Measurements from ENCODE around the gene SYDE2.
A peak's percentile ranks its signal among the peaks of the same experiment; 100 is the strongest.
"Not testable (repeated sequence)": the region's sequence is repeated elsewhere in the genome, so short reads cannot be mapped to it uniquely, and the experiment has no call there.

Gene SYDE2

GRCh38 chr1:85158910-85159309 is 41.9 kb downstream of the SYDE2 start:
- DNase-seq: no peak

- DNase-seq: no peak
These were observed 43.4 kb downstream of the SYDE2 start for GRCh38 chr1:85157436-85157835.

GRCh38 chr1:85153149-85153891 is 47.5 kb downstream of the SYDE2 start:
- DNase-seq: no peak

- DNase-seq: no peak
These were observed 49.4 kb downstream of the SYDE2 start for GRCh38 chr1:85151446-85151845.

- DNase-seq: no peak
These were observed 51.0 kb downstream of the SYDE2 start for GRCh38 chr1:85149805-85150204.

- DNase-seq: no peak
These were observed 52.1 kb downstream of the SYDE2 start for GRCh38 chr1:85148524-85149250.

- DNase-seq: no peak
These were observed 53.9 kb downstream of the SYDE2 start for GRCh38 chr1:85146972-85147359.

- not testable (repeated sequence) for DNase-seq
These were observed 54.4 kb downstream of the SYDE2 start for GRCh38 chr1:85146298-85146971.

GRCh38 chr1:85144351-85144750 is 56.5 kb downstream of the SYDE2 start:
- DNase-seq: no peak

- no peak for DNase-seq
These were observed 58.1 kb downstream of the SYDE2 start for GRCh38 chr1:85142753-85143152.

GRCh38 chr1:85138439-85138838 is 62.4 kb downstream of the SYDE2 start:
- DNase-seq: not testable (repeated sequence)

- peak; percentile 68 for DNase-seq
These were observed 63.2 kb downstream of the SYDE2 start for GRCh38 chr1:85137660-85138059.

- DNase-seq: peak; percentile 84
These were observed 65.4 kb downstream of the SYDE2 start for GRCh38 chr1:85135392-85135798.

GRCh38 chr1:85134583-85135391 is 66.0 kb downstream of the SYDE2 start:
- no peak for DNase-seq

GRCh38 chr1:85133565-85134159 is 67.2 kb downstream of the SYDE2 start:
- no peak for DNase-seq

GRCh38 chr1:85132078-85132720 is 68.6 kb downstream of the SYDE2 start:
- DNase-seq: no peak

GRCh38 chr1:85128316-85128715 is 72.5 kb downstream of the SYDE2 start:
- DNase-seq: no peak

GRCh38 chr1:85125891-85126290 is 74.9 kb downstream of the SYDE2 start:
- no peak for DNase-seq

- peak; percentile 60 for DNase-seq
These were observed 76.7 kb downstream of the SYDE2 start for GRCh38 chr1:85124091-85124490.

- no peak for DNase-seq
These were observed 78.6 kb downstream of the SYDE2 start for GRCh38 chr1:85122169-85122568.

GRCh38 chr1:85121744-85122143 is 79.1 kb downstream of the SYDE2 start:
- no peak for DNase-seq

- DNase-seq: no peak
These were observed 82.1 kb downstream of the SYDE2 start for GRCh38 chr1:85118751-85119150.
